Measurements from ENCODE around the gene SLC4A9. TPM values are rescaled to one million over a fixed set of nuclear protein-coding genes. Genes with fewer than 3 reads are reported as not detected.

The SLC4A9 gene
- total and polyA plus RNA-seq, 2 experiments from 2014 or later = not detected

- no peak overlapping the region for H3K4me3 ChIP-seq
- no peak overlapping the region for H3K27ac ChIP-seq
- H3K27me3 ChIP-seq = no peaks in the 10 kb centered on the region
- no peaks in the 10 kb centered on the region for H3K4me1 ChIP-seq (ENCODE audit: low read depth)
- no peaks in the 10 kb centered on the region for H3K36me3 ChIP-seq
- no peak for DNase-seq (ENCODE audit: low read depth in 1 of 2, low spot score in 1 of 2)
- TF ChIP-seq CTCF (IDR thresholded peaks at IDR 0.05; ENCODE audit: low read depth, low read length) = no peak
- H3K9me3 ChIP-seq (ENCODE audit: low read depth) = no peaks in the 10 kb centered on the region
Measured at GRCh38 chr5:140424135-140424534, 64.1 kb downstream of the SLC4A9 start.

Other genes starting within 250 kb of the SLC4A9 start
- gene PURA, start 246.1 kb upstream of the SLC4A9 start, total RNA-seq = 6.1 and 9.0 TPM in 2 replicates
- 7.0 and 11.1 TPM in 2 replicates for gene PURA, start 246.1 kb upstream of the SLC4A9 start, polyA plus RNA-seq
- gene IGIP, start 234.3 kb upstream of the SLC4A9 start, total RNA-seq = 1.5 and 4.8 TPM in 2 replicates
- 0.51 and 1.4 TPM in 2 replicates for gene IGIP, start 234.3 kb upstream of the SLC4A9 start, polyA plus RNA-seq
- 31.8 and 53.1 TPM in 2 replicates for gene CYSTM1, start 185.0 kb upstream of the SLC4A9 start, total RNA-seq
- gene CYSTM1, start 185.0 kb upstream of the SLC4A9 start, polyA plus RNA-seq = 72.4 and 83.7 TPM in 2 replicates
- gene PFDN1, start 57.1 kb upstream of the SLC4A9 start, total RNA-seq = 129 and 195 TPM in 2 replicates
- gene PFDN1, start 57.1 kb upstream of the SLC4A9 start, polyA plus RNA-seq = 113 and 139 TPM in 2 replicates
- 4.9 TPM in 2 replicates for gene HBEGF, start 13.6 kb upstream of the SLC4A9 start, total RNA-seq
- gene HBEGF, start 13.6 kb upstream of the SLC4A9 start, polyA plus RNA-seq = 3.7 and 5.1 TPM in 2 replicates
- 42.4 and 58.8 TPM in 2 replicates for gene ANKHD1, start 41.6 kb downstream of the SLC4A9 start, total RNA-seq
- gene ANKHD1, start 41.6 kb downstream of the SLC4A9 start, polyA plus RNA-seq = 41.5 and 46.5 TPM in 2 replicates
- gene EIF4EBP3, start 187.5 kb downstream of the SLC4A9 start, total RNA-seq = 3.1 and 5.3 TPM in 2 replicates
- 6.6 and 24.8 TPM in 2 replicates for gene EIF4EBP3, start 187.5 kb downstream of the SLC4A9 start, polyA plus RNA-seq
- 22.8 and 43.9 TPM in 2 replicates for gene SRA1, start 197.3 kb downstream of the SLC4A9 start, total RNA-seq
- gene SRA1, start 197.3 kb downstream of the SLC4A9 start, polyA plus RNA-seq = 51.5 and 80.6 TPM in 2 replicates
- gene APBB3, start 204.4 kb downstream of the SLC4A9 start, total RNA-seq = 34.2 and 45.4 TPM in 2 replicates
- 61.8 and 66.2 TPM in 2 replicates for gene APBB3, start 204.4 kb downstream of the SLC4A9 start, polyA plus RNA-seq
- 29.5 and 32.3 TPM in 2 replicates for gene SLC35A4, start 204.6 kb downstream of the SLC4A9 start, total RNA-seq
- gene SLC35A4, start 204.6 kb downstream of the SLC4A9 start, polyA plus RNA-seq = 67.9 and 80.7 TPM in 2 replicates

All from cardiac muscle cell (in vitro differentiated cells and primary cell).